HG03354 (cell line): ENCODE data around the gene KLF15.

ENCODE experiments used
- ATAC-seq: cut with Tn5 transposase; IDR thresholded peaks from one replicate; pipeline ENCODE4 v1.9.1; 2021; ENCODE audit warnings: mild to moderate bottlenecking; ENCODE audit not compliant: unreplicated experiment, poor library complexity, severe bottlenecking

The KLF15 gene

DNA sequence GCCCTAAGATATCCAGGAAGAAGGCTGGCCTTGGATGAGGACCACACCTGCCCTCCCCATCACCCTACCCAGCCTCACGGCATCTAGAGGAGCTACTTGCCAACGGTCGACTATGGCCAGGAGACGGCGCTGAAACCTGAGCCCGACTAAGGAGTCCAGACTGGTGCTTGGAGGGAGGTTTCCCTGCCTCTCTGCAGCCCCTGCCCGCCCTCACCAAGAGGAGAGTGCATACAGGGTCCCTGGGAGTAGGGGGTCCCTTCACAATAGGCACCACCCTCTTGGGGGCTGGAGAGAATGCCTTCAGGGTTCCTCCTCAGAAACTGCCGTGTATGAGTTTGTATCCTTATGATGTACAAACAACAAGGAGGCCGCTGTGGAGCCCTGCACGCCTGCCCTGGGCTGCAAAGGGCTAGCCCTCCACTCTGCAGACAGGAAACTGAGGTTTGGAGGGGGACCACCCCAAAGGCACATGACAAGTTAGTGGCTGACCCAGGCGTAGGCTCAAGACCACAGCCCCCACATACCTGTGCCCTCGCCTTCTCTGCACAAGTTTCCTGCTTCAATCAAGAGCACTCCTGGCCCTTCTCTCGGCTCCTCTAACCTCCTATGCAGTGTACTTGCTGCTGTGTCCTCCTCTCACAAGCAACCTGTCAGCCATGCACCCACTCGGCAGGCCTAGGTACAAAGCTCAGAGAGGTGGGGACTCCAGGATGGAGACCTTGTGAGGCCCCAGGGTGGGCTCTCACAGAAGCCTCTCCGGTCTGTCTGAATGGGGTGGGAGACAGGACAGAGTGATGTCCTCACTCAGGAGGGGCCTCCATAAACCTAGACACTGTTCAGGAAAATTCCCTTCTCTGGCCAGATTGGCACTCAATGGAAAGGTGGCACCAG is 7.4 kb downstream of the KLF15 start:
- ATAC-seq: no peak

DNA sequence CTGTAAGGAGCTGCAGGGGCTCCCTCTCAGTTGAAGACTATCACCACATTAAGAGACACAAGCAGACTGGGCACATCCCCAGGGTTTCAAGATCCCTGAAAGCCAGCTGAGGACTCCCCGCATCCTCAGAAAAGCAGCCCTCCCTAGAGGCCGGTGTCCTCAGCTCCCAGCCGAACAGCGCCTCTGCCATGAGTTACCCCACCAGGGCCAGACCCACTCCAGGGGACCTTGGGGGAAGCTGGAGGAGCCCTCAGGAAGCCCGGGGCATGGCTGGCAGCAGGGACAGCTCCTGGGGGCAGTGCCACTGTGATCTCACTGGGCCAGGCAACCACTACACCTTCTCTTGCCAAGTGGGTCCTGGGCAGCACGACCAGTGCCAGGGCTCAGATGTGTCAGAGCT is 8.1 kb downstream of the KLF15 start:
- ATAC-seq: no peak

DNA sequence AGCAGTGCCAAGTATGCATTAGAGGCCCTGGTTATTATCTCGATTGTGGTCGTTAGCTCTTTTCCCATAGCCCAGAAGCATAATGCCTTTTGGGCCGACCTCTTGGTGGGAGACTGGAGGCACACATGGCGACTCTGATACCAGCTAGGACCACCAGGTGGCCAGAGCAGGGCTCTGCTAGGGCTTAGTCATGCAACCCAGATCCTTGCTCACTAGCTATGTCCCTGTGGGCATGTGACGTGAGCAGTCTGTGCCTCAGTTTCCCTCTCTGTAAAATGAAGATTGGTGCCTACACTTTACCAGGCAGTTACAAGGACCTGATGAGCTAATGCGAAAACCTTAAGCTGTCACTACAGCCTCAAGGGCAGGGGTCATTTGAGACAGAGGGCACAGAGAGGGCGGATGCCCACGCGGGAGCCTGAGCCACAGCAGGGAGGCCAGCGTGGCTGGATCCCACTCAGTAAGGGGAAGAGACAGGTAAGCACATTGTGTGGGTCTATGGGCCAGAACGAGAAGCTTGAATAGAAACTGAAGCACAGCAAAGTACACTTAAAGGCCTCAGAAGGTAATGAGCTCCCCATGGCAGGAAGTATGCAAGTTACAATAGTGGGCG is 8.8 kb downstream of the KLF15 start:
- no peak for ATAC-seq

DNA sequence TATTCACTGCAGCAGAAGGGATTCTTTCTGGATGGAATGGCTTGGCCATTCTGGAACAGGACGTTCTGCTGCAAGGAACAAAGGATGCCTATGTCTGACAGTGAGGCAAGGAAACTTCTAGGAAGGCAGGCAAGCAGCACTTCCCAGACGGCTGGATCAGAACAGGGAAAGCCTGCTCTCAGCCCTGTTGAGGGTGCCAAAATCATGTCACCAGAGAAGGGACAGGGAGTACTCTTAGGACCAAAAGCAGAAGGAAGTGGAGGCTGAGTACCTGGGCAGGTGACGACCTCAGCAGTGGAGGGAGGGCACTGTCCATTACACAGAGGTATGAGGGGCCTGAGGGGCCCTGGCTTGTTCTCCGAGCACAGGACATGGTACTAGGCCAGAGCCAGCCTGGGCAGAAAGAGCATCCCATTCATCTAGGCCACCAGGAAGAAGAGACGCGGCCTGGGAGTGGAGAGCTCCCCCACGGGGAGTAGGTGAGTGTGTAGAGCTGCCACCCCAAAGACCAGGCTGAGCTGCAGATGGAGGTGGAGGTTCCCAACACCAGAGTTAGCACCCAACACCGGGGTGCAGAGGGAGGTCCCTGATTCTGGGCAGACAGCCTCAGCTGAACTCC is 9.6 kb downstream of the KLF15 start:
- no peak for ATAC-seq

DNA sequence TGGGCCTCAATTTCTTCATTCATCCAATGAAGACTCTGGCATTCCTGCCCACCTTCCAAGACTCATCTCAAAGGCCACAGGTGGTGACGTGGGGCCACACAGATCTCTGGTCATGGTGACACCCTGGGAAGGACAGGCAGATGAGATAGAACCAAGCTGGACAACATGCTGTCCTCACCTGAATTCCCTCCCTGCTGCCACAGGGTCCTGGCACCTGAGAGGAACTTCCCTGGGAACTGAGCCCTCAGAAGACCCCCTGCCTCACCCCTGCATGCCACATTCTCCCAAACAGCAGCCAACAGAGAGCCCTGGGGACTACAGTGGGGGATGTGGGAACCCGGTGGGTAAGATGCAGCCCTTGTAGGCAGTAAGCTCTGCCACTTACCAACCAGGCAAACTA is 10.7 kb downstream of the KLF15 start:
- no peak for ATAC-seq

DNA sequence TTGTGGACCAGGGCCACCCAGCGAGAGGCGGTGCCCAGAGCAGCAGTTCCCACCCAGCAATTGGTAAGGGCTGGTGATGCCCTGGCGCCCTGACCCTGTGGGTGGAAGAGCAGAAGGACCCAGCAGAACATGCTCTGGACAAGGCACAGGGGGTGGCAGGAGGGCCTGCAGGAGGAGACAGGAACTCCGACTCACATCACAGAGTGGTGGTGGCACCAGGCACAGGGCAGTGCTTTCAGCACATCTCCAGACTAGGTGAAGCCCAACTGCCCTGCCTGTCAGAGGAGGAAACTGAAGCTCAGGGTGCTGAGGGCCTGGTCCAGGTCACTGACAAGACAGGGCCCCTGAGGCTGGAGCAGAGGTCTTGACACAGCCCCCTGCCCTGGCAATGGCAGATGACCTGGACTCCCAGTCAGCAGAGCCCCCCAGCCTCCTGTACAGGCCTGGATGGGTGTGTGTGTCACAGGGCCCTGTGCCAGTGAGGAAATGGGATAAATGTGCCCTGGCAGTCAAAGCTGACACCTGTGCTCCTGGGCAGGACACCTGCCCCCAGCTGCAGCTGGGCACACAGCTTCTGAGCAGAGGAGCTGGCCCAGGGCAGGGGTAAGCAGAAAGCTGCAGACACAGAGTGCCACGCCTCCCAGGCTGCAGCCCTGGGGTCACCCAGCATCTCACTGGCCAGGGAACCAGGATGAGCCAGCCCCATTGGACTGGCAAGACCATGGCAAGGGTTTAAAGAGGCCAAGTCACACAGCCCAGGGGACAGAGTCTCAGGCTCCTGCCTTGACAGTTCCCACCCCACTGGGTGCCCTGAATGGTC is 11.4 kb downstream of the KLF15 start:
- ATAC-seq: no peak

DNA sequence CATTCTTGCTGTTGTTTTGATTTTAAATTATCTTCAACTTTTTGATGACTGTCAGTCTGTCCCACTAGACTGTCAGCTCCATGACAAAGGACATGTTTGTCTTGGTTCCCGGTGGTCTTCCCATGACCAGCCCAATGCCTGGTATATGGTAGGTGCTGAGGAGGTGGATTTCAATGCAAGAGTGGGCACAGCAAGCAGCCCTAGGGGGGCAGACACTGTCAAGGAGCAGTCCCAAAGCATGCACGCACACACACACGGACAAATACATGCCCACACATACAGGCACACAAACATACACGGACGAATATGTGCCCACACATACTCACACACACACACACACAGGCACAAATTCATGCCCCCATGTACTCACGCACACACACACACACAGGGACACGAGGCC is 12.0 kb downstream of the KLF15 start:
- no peak for ATAC-seq

DNA sequence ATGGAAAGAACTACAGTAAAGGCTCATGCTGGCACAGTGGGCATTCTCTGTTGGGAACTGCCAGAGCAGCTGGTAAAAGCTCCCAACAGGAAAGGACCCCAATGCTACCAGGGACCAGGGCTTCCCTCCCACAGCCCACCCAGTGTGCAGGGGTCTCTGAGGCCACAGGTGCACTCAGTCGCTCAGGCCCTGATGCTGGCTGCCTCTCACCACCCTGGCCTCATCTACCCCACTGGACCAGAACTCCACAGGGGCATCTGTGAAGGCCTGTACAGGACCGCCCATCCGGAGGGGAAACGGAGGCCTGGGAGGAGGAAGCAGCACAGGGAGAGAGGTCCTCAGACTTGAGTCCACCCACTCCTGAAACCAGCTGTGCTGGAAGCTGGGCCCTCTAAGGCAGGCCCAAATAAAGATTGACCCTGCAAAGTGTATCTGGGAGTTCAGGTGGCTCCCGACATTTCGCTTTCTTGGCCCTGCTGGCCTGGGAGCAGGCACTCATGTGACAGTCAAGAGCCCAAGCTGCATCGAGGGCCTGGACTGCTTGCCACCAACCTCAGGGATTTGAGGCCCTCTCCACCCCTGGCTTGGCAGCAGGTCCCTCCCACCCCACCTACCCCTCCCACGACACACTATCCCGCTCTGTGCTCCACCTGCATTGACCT is 12.7 kb downstream of the KLF15 start:
- no peak for ATAC-seq

DNA sequence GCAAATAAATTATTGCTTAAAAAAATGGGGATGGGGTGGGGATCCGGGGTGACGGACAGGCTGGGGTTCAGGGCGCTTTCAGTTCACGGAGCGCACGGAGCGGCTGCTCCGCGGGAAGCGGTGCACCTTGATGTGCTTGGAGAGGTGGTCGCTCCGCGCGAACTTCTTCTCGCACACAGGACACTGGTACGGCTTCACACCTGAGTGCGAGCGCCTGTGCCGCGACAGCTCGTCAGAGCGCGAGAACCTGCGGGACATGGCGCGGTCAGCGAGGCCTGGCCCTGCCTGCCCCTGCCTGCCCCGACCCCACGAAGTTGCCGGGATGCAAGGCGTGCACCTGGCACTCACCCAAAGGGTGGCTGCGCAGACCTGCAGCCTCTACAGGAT is 13.6 kb downstream of the KLF15 start:
- no peak for ATAC-seq

DNA sequence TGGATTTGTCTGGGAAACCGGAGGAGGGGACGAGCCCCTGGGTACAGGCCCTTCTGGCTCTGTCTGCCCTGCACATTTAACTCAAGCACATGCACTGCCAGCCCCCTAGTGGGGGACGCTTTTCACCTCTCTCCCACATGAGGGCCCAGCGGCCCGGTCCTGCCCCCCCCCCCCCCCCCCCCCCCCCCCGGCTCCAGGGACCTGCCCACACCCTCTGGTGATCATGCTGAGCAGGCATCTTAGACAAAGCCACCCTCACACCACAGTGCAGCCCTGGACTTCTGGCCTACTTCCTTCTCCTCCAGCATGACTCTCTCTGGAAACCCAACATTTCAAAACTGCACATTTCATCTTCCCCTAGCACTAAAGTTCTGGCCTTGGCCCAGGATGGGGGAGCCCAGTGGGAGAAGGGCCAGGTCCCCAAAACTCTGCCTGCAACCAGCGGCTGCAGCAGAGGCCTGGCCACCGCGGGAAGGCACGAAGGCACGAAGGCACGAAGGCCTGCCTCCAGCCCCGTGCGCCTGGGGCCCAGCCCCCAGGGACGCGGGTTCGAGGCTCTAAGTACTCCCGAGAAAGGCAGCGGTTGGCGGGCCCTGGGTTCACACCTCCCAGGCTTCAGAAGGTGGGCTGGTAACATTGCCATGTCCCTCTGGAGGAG is 14.1 kb downstream of the KLF15 start:
- ATAC-seq: no peak

DNA sequence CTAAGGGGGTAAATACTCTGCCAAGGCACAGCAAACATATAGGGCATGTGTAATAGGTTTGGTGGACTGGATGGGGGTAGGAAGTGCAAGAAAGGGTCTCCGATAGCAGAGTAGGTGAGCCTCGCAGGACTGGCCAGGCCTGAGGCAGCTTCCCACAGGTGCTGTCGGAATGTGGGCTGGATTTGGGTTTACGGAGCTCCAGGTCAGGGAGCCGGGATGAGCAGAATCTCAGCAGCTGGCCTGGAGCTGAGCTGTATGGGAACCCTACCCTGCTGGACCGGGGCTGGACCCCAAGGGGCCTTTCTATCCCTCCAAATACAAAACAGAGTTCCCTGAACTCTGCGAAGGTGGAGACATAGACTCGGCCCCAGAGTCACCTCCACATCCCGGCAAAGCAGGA is 15.0 kb downstream of the KLF15 start:
- no peak for ATAC-seq

DNA sequence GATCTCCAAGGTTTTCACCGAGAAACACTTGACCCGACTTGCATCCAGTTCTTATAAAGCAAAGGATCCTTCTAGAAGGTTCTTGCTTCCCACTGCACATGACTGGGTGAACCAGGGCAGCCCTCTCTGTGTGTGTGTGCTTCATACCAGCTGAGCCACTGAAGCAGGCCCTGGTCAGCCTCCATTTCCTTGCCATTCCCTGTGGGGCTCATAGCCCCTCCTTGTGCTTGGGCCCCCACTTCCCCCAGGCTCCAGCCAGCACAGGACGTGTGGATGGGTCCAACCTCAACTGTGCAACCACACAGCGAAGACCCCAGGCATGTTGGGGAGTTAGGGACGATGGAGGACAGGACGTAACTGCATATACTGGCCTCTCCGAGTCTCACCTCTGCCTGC is 15.5 kb downstream of the KLF15 start:
- no peak for ATAC-seq

DNA sequence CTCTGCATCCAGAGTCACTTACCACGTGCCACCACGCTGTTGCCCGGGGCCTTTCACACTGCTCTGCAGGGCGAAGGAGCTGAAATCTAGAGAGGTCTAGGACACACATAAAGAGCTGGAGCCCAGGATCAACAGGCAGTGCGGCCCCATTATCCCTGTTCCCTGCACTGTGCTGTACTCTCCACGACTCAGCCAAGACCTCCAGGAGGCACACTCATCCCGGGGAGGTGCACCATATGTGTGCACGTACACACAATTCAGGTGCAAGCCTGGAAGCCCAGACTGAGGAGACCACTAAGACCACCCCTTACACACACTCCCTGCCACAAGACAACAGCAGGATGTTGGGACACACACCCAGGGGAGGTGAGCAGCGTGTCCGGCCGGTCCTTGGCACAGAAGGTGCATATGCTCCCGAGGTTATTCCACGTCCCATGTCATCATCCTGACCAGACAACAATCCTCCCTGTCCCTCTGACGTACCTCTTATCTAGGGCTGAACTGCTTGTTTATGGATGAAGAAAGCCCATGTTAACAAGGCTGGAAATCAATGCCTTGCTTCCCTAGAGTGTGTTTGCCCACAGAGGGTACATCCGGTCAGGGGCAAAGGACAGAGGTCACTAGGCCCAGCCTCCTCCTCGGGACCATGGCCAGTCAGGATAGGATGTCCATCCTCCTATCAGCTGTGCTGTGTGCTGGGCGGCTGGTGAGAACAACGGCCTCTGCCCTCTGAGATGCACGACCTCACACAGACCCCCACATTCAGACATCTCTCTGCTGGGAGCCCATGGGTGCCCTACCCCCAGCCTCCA is 16.1 kb downstream of the KLF15 start:
- no peak for ATAC-seq

DNA sequence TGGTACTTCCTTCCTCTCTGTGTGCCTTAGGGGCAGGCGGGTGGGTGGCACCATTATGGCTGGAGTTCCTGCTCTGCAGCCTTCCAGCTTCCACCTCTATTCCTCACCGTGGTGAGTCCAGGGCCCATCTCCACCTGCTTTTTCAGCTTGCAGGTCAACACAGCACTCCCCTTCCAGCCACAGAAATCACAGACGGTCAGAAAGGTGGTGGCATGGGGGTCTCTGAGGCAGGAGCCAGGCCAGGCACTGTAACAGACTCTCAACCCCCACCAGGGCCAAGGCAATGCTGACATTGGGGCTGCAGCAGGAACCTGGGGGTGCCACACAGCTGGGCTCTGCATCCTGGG is 16.6 kb downstream of the KLF15 start:
- ATAC-seq: no peak

DNA sequence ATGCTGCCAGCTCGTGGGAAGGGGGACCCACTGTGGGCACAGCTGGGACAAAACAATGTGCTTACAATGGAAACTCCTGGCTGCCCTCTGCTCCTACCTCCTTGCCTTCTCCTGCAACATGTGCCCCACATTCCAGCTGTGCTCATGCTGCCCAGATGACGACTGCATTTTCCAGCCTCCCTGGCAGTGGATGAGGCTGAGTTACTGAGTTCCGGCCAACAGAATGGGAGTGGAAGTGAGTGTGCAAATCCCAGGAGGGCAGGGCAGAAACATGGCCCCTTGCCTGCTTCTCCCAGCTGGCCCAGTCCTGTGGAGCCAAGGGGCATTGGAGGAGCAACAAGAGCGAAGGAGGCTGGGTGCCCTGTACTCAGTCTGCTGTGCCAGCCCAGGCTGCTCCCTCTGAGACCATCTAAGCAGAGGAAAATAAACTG is 17.1 kb downstream of the KLF15 start:
- ATAC-seq: no peak

DNA sequence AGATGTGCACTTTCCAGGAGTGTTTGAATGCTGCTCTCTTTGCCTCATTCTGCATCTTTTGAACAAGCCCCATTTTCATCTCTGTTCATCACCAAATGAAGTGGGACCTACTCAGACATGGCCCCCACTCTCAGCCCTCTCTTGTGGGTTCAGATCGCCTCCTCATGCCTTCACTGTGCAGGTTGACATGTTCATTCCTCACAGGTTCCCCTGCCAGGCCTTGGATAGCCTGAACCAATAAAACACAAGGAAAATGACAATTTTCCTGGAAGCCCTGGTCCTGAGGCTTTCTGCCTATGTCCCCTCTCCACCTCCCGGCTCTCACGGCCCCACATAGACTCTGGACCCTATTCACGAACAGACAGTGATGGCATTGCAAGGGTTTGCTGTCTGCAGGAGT is 17.7 kb downstream of the KLF15 start:
- no peak for ATAC-seq

DNA sequence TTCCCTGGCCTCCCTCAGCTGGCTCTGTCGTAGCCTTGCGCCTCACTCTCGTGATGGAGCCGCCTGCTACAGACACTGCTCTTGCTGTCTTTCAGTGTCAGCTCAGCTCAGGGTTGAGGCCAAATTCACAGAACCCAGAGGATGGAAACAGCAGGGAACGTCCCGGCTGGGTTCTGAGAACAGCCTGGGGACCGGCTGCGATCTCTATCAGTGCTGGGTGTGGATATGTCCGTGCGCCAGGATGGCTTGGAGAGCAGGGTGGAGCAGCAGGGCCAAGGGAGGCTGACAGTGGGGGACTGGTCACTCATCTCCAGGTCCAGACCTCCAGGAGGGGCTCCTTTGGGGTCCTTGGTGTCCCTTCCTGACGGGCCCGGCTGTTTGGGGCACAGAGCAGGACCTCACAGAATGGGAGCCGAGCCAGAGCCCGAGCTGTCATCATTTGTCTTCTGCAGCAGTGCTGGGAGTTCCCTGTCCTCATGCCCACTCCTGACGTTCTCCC is 18.4 kb downstream of the KLF15 start:
- ATAC-seq: no peak

DNA sequence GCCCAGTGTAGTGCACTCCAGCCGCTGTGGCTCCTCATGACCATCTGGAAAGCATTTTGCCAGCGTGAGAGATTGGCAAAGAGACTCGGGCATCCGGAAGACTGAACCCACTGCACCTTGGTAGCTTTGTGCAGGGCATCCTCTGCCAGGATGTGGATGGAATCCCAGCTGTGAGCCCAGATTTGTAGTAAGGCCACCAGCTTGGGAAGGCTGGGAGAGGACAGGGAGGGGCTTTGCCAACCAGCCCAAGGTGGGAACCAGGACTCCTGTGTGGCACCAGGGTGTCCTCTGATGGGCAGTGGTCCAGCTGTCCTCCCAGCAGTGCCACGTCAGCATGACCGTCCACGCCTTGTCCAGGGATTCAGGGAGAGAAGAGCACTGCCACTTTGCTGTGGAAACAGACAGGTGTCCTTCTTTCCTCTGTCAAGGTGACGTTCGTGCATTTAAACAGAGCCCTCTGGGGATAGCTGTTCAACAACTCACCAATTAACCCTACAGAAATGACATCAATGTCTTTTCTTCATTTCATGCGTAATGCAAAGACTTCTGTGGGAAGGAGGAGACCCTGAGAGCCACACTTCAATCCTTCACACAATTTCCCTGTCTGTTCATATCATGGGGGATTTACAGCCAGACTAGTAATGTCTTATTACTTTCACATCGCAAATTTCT is 19.1 kb downstream of the KLF15 start:
- ATAC-seq: no peak
